Skeletal muscle satellite cell (primary cell): ENCODE measurements around the gene SERINC1. TPM values are rescaled to one million over a fixed set of nuclear protein-coding genes. Genes with fewer than 3 reads are reported as not detected.

Experiments used
- small RNA-seq: library from RNA; depleted of rRNA; stranded (forward); fragments of <200 nt; gene quantifications from one replicate; pipeline ENCODE3, GENCODE V24; 2012

Gene SERINC1

Small RNA genes within 50 kb of the gene (small RNA-seq; reads per million reads assigned to genes)
- gene Z99129.1, result not detected
